Endothelial cell of umbilical vein (primary cell): Measurements from ENCODE around the gene GADL1.

Source experiments
- CTCF ChIP-seq, 2 donors: IDR thresholded peaks; 1 replicate in 1 of 2; 2 replicates in 1 of 2; pipeline ENCODE4 v1.5.1; 2011; ENCODE audit warnings: low read length in 2 of 2, mild to moderate bottlenecking in 2 of 2, moderate library complexity in 2 of 2, control low read depth in 1 of 2, inconsistent platforms in 1 of 2, low read depth in 1 of 2; ENCODE audit not compliant: insufficient read depth in 1 of 2; ENCODE audit errors: extremely low read depth in 1 of 2
- EZH2 ChIP-seq: IDR thresholded peaks from 2 replicates; pipeline ENCODE4 v1.6.1; 2012; ENCODE audit warnings: borderline replicate concordance, low read depth, mild to moderate bottlenecking, moderate library complexity, low read length, inconsistent platforms; ENCODE audit not compliant: severe bottlenecking
- MAX ChIP-seq: IDR thresholded peaks from 2 replicates; pipeline ENCODE4 v1.6.1; 2011; ENCODE audit not compliant: insufficient read depth, insufficient read length
- POLR2A ChIP-seq: IDR thresholded peaks from 2 replicates; pipeline ENCODE4 v1.6.1; 2012; ENCODE audit warnings: low read depth, mild to moderate bottlenecking, control low read depth, low read length

- no peak for TF ChIP-seq CTCF (IDR thresholded peaks at IDR 0.05; ENCODE audit: extremely low read depth in 1 of 2, insufficient read depth in 1 of 2, low read depth in 1 of 2, low read length in 2 of 2)
- TF ChIP-seq POLR2A: no peak
- no peak for TF ChIP-seq MAX
- TF ChIP-seq EZH2: no peak
These were observed 145.2 kb downstream of the GADL1 start for GRCh38 chr3:30749230-30749629.
